Activated T-helper 2 cell treated with anti-CD3 and anti-CD28 coated beads, Interferon-gamma antibody, Interleukin-2, Interleukin-4, amounts not matched to agents 10 μg/mL and 5 μg/mL and 100 μg/mL, durations not matched to agents 14 hours and 24 hours and 36 hours (primary cell): ENCODE results near the gene MPND. TPM values are rescaled to one million over a fixed set of nuclear protein-coding genes. Genes with fewer than 3 reads are reported as not detected.

Experiments used
- DNase-seq: peaks from one replicate; pipeline ENCODE4 v3.0.0; 2021; ENCODE audit warnings: low spot score
- H3K27ac Mint-ChIP-seq: one replicate; pipeline ENCODE4 v1.8.0; 2021; ENCODE audit warnings: mixed read lengths
- H3K27me3 Mint-ChIP-seq: one replicate; pipeline ENCODE4 v1.8.0; 2021; ENCODE audit warnings: low read depth, mixed read lengths
- H3K36me3 Mint-ChIP-seq: one replicate; pipeline ENCODE4 v1.8.0; 2021; ENCODE audit warnings: low read depth, mixed read lengths
- H3K4me1 Mint-ChIP-seq: one replicate; pipeline ENCODE4 v1.8.0; 2021; ENCODE audit warnings: low read depth, mixed read lengths
- H3K4me3 Mint-ChIP-seq: one replicate; pipeline ENCODE4 v1.8.0; 2021; ENCODE audit warnings: low read depth, mild to moderate bottlenecking, moderate library complexity, mixed read lengths
- H3K9me3 Mint-ChIP-seq: one replicate; pipeline ENCODE4 v1.8.0; 2021; ENCODE audit warnings: mixed read lengths
- intact Hi-C: fragments of 100-400 bp; cut with micrococcal nuclease; formaldehyde crosslinking; loops from one replicate; pipeline ENCODE4 v1.15.1; 2023
- total RNA-seq: library from RNA; stranded (reverse); gene quantifications from 2 replicates; pipeline ENCODE4 v1.2.3, GENCODE V29; 2022

The MPND gene
- total RNA-seq: 19.3 and 20.2 TPM in 2 replicates

- Mint-ChIP-seq H3K4me1 (peaks cover 8% of the 10 kb centered on the region), H3K36me3 (peaks cover 13% of the 10 kb centered on the region), H3K27ac (peak within 1 kb of the TSS; percentile 91), H3K9me3 (no peaks in the 10 kb centered on the region), H3K27me3 (no peaks in the 10 kb centered on the region), H3K4me3 (peak within 1 kb of the TSS; percentile 92)
- intact Hi-C loops: loop anchor here (1.0 to 2.0 kb wide), 3 partner anchors 15 to 57 kb away; partner anchors contain the start of gene SH3GL1
- DNase-seq: peak; percentile 92
These were observed at the start of gene MPND for GRCh38 chr19:4343370-4344307. TSS of gene MPND (plus strand) at chr19:4343562. CDS start at chr19:4343594, 32 bp downstream.

GRCh38 chr19:4294389-4294788, 49.0 kb upstream of the MPND start:
- H3K27me3 Mint-ChIP-seq: no peaks in the 10 kb centered on the region
- no peak overlapping the region for H3K27ac Mint-ChIP-seq
- H3K4me1 Mint-ChIP-seq: peaks cover 4% of the 10 kb centered on the region
- H3K9me3 Mint-ChIP-seq: no peaks in the 10 kb centered on the region
- H3K4me3 Mint-ChIP-seq: no peak overlapping the region
- intact Hi-C loops: no loop called here
- no peak for DNase-seq
- no peaks in the 10 kb centered on the region for H3K36me3 Mint-ChIP-seq

- H3K9me3 Mint-ChIP-seq: no peaks in the 10 kb centered on the region
These were observed 47.2 kb upstream of the MPND start for GRCh38 chr19:4295972-4296771.

GRCh38 chr19:4297901-4298809, 45.2 kb upstream of the MPND start:
- no peak overlapping the region for H3K4me3 Mint-ChIP-seq
- peak overlapping the region; percentile 66 for H3K27ac Mint-ChIP-seq
- intact Hi-C loops: no loop called here
- H3K4me1 Mint-ChIP-seq: peaks cover 15% of the 10 kb centered on the region
- no peaks in the 10 kb centered on the region for H3K36me3 Mint-ChIP-seq
- no peak for DNase-seq
- H3K27me3 Mint-ChIP-seq: no peaks in the 10 kb centered on the region
- no peaks in the 10 kb centered on the region for H3K9me3 Mint-ChIP-seq

More at GRCh38 chr19:4295972-4296771, 47.2 kb upstream of the MPND start:
- H3K4me1 Mint-ChIP-seq: peaks cover 4% of the 10 kb centered on the region
- intact Hi-C loops: no loop called here
- no peaks in the 10 kb centered on the region for H3K36me3 Mint-ChIP-seq
- no peak overlapping the region for H3K4me3 Mint-ChIP-seq
- H3K27me3 Mint-ChIP-seq: no peaks in the 10 kb centered on the region
- DNase-seq: no peak
- no peak overlapping the region for H3K27ac Mint-ChIP-seq

- peaks cover 20% of the 10 kb centered on the region for H3K4me1 Mint-ChIP-seq
- no peaks in the 10 kb centered on the region for H3K9me3 Mint-ChIP-seq
- no peaks in the 10 kb centered on the region for H3K36me3 Mint-ChIP-seq
- H3K27ac Mint-ChIP-seq: peak overlapping the region; percentile 66
- DNase-seq: no peak
- intact Hi-C loops: no loop called here
- H3K27me3 Mint-ChIP-seq: no peaks in the 10 kb centered on the region
- H3K4me3 Mint-ChIP-seq: no peak overlapping the region
These were observed 44.4 kb upstream of the MPND start for GRCh38 chr19:4298810-4299550.

- H3K4me3 Mint-ChIP-seq: peak overlapping the region; percentile 54
These were observed 42.8 kb upstream of the MPND start for GRCh38 chr19:4300589-4300988.

GRCh38 chr19:4301590-4302242, 41.6 kb upstream of the MPND start:
- no peaks in the 10 kb centered on the region for H3K27me3 Mint-ChIP-seq
- peak overlapping the region; percentile 74 for H3K4me3 Mint-ChIP-seq
- no peak for DNase-seq
- H3K36me3 Mint-ChIP-seq: peaks cover 3% of the 10 kb centered on the region
- no peaks in the 10 kb centered on the region for H3K9me3 Mint-ChIP-seq
- intact Hi-C loops: no loop called here
- peak overlapping the region; percentile 79 for H3K27ac Mint-ChIP-seq
- peaks cover 29% of the 10 kb centered on the region for H3K4me1 Mint-ChIP-seq

More at GRCh38 chr19:4300589-4300988, 42.8 kb upstream of the MPND start:
- no peak for DNase-seq
- Mint-ChIP-seq H3K9me3 (no peaks in the 10 kb centered on the region), H3K27me3 (no peaks in the 10 kb centered on the region), H3K36me3 (no peaks in the 10 kb centered on the region), H3K27ac (peak overlapping the region; percentile 67), H3K4me1 (peaks cover 28% of the 10 kb centered on the region)
- intact Hi-C loops: no loop called here

- H3K4me3 Mint-ChIP-seq: peak within 1 kb of the TSS; percentile 74
- intact Hi-C loops: no loop called here
- peak within 1 kb of the TSS; percentile 79 for H3K27ac Mint-ChIP-seq
- no peaks in the 10 kb centered on the region for H3K27me3 Mint-ChIP-seq
- no peak for DNase-seq
- H3K9me3 Mint-ChIP-seq: no peaks in the 10 kb centered on the region
- H3K36me3 Mint-ChIP-seq: peaks cover 4% of the 10 kb centered on the region
- peaks cover 29% of the 10 kb centered on the region for H3K4me1 Mint-ChIP-seq
These were observed 41.1 kb upstream of the MPND start, which contains the start of gene TMIGD2 for GRCh38 chr19:4302243-4302640. TSS of gene TMIGD2 (minus strand) at chr19:4302389. CDS start at chr19:4302385, 4 bp downstream.

- Mint-ChIP-seq H3K36me3 (peaks cover 4% of the 10 kb centered on the region), H3K4me1 (peaks cover 25% of the 10 kb centered on the region), H3K9me3 (no peaks in the 10 kb centered on the region), H3K27ac (peak overlapping the region; percentile 67), H3K27me3 (no peaks in the 10 kb centered on the region), H3K4me3 (peak overlapping the region; percentile 66)
- intact Hi-C loops: no loop called here
- no peak for DNase-seq
These were observed 39.4 kb upstream of the MPND start for GRCh38 chr19:4303819-4304537.

GRCh38 chr19:4304538-4305256, 38.7 kb upstream of the MPND start, which contains the start of gene FSD1:
TSS of gene FSD1 (plus strand) at chr19:4304598. CDS start at chr19:4304747, 149 bp downstream.
- peak; percentile 70 for DNase-seq
- peaks cover 4% of the 10 kb centered on the region for H3K36me3 Mint-ChIP-seq
- peak within 1 kb of the TSS; percentile 76 for H3K4me3 Mint-ChIP-seq
- peak within 1 kb of the TSS; percentile 67 for H3K27ac Mint-ChIP-seq
- peaks cover 25% of the 10 kb centered on the region for H3K4me1 Mint-ChIP-seq
- H3K27me3 Mint-ChIP-seq: no peaks in the 10 kb centered on the region
- no peaks in the 10 kb centered on the region for H3K9me3 Mint-ChIP-seq
- intact Hi-C loops: no loop called here
